GM12873 (cell line): ENCODE results near the gene TENM4.

ENCODE experiments used
- CTCF ChIP-seq: IDR thresholded peaks from 2 replicates; pipeline ENCODE4 v1.5.1; 2012; ENCODE audit warnings: low read depth, mild to moderate bottlenecking, moderate library complexity, low read length, control low read depth; ENCODE audit not compliant: insufficient read depth; ENCODE audit errors: missing control alignments

The TENM4 gene

GRCh38 chr11:78910322-78910721 lies 530.5 kb downstream of the TENM4 start:
- no peak for TF ChIP-seq CTCF

DNA sequence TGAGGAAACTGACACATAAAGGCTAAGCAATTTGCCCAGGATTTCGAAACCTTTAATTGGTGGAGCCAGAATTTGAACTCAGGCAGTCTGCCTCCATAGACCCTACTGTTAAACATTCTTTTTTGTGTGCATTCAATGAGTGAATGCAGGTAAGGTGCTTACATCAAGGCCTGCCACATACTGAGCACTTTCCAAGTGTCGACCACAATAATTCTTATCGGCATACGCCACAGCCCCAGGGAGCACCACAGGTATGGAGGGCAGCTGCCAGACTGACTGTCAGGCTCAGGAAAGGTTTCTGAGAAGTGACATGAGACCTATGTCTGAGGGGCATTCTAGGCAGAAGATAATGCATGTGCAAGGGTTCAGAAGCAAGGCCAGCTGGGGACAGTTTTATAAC lies 531.4 kb downstream of the TENM4 start:
- no peak for TF ChIP-seq CTCF

GRCh38 chr11:78907636-78908035 lies 533.2 kb downstream of the TENM4 start:
- no peak for TF ChIP-seq CTCF

DNA sequence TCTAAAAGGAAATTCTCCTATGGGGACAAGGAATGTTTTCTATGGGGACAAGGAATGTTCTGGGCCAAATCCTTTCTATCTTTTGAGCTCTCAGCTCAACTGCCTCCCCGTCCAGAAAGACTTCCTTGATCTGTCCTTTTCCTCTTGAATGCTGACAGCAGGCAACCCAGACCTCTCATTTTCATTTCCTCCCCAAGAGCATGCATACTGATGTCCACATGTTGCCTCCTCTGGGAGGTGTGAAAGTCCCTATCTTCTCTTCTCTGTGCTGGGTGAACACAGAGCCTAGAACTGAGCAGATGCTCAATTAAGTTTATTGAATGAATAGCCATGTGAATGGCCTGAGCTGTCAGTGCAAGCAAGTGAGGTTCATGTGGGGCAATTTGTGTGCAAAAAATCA lies 534.3 kb downstream of the TENM4 start:
- no peak for TF ChIP-seq CTCF

DNA sequence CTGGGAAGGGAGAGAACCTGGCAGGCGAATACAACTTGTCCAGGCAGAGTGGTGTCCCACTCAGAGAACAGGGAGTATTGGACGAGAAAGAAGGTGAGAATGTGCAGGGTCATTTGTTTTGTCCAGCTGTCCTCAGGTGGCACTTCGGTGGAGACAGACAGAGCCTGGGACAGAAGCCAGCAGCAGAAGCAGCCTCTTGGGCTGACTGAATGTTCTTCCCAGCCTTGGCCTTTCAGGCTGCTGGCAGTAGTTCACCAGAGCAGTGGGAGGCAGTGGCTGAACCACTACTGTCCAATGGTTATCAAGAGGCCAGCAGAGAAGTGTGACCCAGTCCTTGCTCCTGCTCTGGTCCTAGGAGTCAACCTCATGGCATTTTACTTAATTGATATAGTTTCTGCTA lies 535.1 kb downstream of the TENM4 start:
- no peak for TF ChIP-seq CTCF

DNA sequence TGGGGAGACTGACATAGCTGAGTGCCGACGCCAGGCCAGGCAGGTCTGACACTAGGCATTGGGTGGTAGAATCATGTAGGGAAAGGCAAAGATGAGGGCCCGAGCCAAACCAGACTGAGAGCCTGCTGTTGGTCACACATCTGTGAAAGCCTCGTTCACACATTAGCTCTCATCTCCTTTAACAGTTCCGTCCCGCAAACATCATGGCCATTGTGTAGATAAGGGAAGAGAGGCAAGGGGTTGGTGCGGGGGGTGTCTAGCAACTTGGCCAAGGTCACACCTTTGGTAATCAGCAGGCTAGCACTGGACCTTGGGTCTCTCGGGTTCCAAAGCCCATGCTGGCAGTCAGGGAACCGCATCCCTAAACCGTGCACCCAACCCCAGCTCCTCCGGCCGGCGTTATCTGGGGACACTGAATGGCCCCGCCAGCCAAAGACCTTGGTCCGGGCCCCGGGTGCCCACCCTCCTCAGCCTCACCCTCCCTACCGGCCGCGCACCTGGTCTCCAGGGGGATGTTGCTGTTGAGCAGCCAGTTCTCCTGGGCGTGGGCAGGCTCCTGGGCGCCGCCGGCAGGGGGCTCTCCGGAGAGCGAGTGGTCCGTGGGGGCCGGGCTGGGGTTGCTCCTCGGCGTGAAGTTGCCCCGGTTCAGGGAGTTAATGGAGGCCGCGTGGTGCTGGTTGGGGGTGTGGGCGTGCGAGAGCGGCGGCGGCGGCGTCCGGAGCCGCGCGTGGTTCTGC lies 537.9 kb downstream of the TENM4 start:
- TF ChIP-seq CTCF: no peak

GRCh38 chr11:78901831-78902230 lies 539.0 kb downstream of the TENM4 start:
- no peak for TF ChIP-seq CTCF

DNA sequence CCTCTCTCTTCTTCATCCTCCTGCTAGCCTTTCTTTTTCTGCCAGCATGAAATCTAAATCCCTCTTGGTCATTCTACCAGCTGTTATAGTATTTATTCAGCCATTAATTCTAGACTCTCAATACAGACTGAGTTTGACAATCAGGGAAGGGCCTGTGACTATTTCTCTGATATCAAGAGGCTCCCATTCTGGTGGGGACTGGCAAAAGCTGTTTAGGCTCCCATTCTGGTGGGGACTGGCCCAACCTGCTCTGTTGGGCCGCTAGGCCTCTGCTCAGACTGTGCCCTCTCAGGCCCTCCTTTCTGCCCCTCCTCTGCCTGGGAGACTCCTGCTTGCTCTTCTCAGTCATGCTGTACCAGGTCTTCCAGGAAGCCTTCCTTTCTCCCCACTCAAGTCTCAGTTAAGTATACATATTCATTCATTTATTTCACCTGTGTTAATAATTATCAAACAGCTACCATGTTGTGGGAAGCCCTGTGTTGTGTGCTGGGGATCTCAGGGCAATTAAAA lies 542.5 kb downstream of the TENM4 start:
- no peak for TF ChIP-seq CTCF
